ENCODE measurements around the gene ZSWIM2.

The ZSWIM2 gene

DNA sequence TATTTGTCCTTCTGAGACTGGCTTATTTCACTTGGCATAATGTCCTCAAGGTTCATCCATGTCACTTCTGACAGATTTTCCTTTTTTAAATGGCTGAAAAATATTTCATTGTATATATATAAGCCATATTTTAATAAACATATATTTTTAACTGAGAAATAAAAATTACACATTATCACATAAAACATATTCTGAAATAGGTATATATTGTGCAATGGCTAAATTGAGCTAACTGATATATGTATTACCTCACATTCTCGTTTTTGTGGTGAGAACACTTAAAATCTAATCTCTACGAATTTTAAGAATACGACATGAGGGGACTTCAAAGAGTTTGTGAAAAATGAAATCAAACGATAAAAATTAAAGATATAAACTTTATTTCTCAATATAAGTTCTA is 25.7 kb upstream of the ZSWIM2 start:
- H3K4me3 ChIP-seq (ENCODE audit: control insufficient read depth, low read depth, low read length), result no peak overlapping the region
- no peak for DNase-seq (ENCODE audit: low read depth)
- TF ChIP-seq, protein P1, sequence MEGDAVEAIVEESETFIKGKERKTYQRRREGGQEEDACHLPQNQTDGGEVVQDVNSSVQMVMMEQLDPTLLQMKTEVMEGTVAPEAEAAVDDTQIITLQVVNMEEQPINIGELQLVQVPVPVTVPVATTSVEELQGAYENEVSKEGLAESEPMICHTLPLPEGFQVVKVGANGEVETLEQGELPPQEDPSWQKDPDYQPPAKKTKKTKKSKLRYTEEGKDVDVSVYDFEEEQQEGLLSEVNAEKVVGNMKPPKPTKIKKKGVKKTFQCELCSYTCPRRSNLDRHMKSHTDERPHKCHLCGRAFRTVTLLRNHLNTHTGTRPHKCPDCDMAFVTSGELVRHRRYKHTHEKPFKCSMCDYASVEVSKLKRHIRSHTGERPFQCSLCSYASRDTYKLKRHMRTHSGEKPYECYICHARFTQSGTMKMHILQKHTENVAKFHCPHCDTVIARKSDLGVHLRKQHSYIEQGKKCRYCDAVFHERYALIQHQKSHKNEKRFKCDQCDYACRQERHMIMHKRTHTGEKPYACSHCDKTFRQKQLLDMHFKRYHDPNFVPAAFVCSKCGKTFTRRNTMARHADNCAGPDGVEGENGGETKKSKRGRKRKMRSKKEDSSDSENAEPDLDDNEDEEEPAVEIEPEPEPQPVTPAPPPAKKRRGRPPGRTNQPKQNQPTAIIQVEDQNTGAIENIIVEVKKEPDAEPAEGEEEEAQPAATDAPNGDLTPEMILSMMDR (IDR thresholded peaks at IDR 0.05; ENCODE audit: control insufficient read depth, insufficient read depth, low read depth, low read length, missing control alignments), result no peak

DNA sequence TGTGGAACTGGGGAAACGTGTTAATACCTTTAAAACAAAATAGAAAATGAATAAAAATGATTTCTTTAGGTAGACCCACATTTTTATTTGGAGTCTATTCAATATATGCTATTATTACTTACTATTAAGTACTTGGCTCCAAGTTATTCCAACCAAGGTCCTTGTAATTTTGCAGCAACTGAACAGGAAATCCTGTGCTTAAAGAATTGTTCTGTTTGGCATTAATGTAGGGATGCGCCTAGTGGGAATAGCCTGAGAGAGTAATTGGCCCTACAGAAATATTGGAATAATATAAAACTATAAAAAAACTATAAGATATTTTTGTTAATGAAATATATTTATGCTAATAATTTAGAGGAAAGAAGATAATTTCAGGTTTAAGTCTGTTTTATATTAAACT is 22.9 kb upstream of the ZSWIM2 start:
- no peak for DNase-seq (ENCODE audit: low read depth)
- TF ChIP-seq, protein P1 (IDR thresholded peaks at IDR 0.05; ENCODE audit: control insufficient read depth, insufficient read depth, low read depth, low read length, missing control alignments), result no peak
- H3K4me3 ChIP-seq (ENCODE audit: control insufficient read depth, low read depth, low read length), result no peak overlapping the region

DNA sequence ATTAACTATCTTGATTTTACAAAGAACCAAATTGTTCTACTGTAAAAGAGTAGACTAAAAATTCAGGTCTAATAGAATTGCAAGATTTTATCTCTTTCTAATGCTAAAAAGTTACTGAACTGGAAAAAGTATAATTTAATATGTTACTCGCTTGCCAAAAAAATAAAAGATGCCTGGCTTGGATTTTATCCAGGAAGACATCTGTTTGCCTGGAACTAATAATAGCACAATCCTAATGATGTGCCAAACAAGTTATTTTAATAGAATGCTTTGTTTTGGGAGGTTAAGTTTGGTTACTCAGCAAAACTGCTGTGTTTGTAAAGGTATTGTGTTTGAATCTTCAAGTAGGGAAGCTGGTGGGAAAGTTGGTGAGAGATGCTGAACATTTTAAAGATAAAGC is 19.4 kb upstream of the ZSWIM2 start:
- DNase-seq (ENCODE audit: low read depth), result no peak
- H3K4me3 ChIP-seq (ENCODE audit: control insufficient read depth, low read depth, low read length), result no peak overlapping the region
- TF ChIP-seq, protein P1 (IDR thresholded peaks at IDR 0.05; ENCODE audit: control insufficient read depth, insufficient read depth, low read depth, low read length, missing control alignments), result no peak

- TF ChIP-seq, protein P1 (IDR thresholded peaks at IDR 0.05; ENCODE audit: control insufficient read depth, insufficient read depth, low read depth, low read length, missing control alignments), result peak; percentile 61
- no peak overlapping the region for H3K4me3 ChIP-seq (ENCODE audit: control insufficient read depth, low read depth, low read length)
- peak; percentile 10 for DNase-seq (ENCODE audit: low read depth)
These were observed 14.1 kb upstream of the ZSWIM2 start for GRCh38 chr2:186862869-186863709.

- TF ChIP-seq, protein P1 (IDR thresholded peaks at IDR 0.05; ENCODE audit: control insufficient read depth, insufficient read depth, low read depth, low read length, missing control alignments), result no peak
- H3K4me3 ChIP-seq (ENCODE audit: control insufficient read depth, low read depth, low read length), result no peak overlapping the region
- DNase-seq (ENCODE audit: low read depth), result no peak
These were observed 6.2 kb upstream of the ZSWIM2 start for GRCh38 chr2:186855216-186855615.

DNA sequence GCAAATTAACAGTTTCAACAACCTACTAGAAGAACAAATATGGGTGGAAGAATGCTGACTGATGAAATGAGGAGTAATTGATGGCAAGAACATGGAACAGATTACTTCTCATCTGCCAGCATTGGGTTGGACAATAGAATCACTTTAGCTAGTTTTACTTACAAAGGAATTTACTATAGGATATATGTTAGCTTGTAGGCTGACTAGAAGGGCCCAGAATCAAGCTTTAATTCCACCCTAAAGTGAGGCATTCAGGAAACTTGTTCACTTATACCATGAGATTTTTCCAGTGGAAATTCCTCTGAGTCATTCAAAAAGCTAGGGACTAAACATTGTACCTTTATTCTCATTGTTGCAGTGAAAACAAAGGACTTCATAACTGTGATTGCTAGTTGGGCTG is 5.0 kb upstream of the ZSWIM2 start:
- no peak for DNase-seq (ENCODE audit: low read depth)

More for the DNA sequence above, 5.0 kb upstream of the ZSWIM2 start:
- no peak overlapping the region for H3K4me3 ChIP-seq (ENCODE audit: control insufficient read depth, low read depth, low read length)
- TF ChIP-seq, protein P1 (IDR thresholded peaks at IDR 0.05; ENCODE audit: control insufficient read depth, insufficient read depth, low read depth, low read length, missing control alignments), result no peak
